HG03342 (cell line): ENCODE data around the gene MMEL1.
"Not testable (repeated sequence)": the region's sequence is repeated elsewhere in the genome, so short reads cannot be mapped to it uniquely, and the experiment has no call there.

Experiments used
- ATAC-seq: cut with Tn5 transposase; IDR thresholded peaks from one replicate; pipeline ENCODE4 v1.9.1; 2021; ENCODE audit warnings: mild to moderate bottlenecking, moderate library complexity; ENCODE audit not compliant: unreplicated experiment

MMEL1 gene

GRCh38 chr1:2580691-2581090 is 52.1 kb downstream of the MMEL1 start:
- no peak for ATAC-seq

GRCh38 chr1:2578758-2579118 is 54.1 kb downstream of the MMEL1 start:
- ATAC-seq: no peak

- peak; percentile 35 for ATAC-seq
Observed at GRCh38 chr1:2577565-2578075, 55.2 kb downstream of the MMEL1 start.

DNA sequence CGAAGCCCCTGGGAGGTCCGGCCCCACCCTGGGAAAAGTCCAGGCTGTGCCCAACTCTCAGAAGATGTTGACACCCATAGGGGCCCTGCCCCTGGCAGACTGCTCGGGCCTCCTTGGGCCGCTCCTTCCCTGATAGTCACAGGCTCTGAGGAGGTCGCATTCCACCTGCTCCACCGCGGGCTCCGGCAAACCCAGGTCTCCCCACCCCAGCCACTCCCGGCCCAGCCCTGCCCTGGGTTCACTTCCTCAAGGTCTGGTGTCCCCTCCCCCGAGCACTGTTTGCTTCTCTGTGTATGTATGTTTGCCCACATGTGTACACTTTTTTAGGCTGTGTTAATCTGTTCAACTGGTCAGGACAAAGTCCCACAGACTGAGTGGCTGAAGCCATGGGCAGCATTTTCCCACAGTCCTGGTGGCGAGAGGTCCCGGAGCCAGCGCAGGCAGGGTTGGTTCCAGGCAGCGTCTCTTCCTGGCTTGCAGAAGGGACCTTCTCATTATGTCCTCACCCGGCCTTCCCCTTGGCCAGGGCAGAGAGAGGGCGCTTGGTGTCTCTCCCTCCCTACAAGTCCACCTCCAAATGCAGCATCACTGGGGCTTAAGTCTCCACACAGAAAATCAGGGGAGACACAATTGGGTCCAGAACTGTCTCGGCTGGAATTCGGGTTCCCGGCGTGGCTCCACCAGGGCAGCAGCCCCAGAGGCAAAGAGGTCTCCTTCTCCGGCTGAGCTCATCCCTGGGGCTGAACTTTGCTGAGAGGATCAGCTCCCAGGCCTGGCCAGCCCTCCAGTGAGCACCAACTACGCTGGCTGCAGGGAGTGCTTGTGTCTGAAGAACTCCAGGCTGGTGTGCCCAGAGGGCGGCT is 56.8 kb downstream of the MMEL1 start:
- ATAC-seq: no peak

GRCh38 chr1:2574350-2574749 is 58.5 kb downstream of the MMEL1 start:
- no peak for ATAC-seq

- no peak for ATAC-seq
Observed at GRCh38 chr1:2573250-2573920, 59.4 kb downstream of the MMEL1 start.

DNA sequence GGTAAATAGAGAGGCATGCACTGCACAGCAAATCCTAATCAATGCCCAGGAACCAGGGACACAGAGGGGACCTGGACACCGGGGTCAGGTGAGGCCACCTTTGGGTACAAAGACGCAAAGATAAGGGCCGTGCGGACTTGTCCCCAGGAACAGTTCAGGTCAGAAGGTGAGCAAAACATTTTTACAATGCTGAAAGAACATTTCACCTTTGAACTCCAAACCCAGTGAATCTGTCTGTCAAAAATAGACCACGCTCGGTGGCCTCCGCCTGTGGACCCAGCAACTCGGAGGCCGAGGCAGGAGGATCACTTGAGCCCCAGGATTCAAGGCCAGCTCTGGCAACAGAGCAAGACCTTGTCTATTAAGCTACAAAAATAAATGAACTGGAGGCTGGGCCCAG is 61.5 kb downstream of the MMEL1 start:
- no peak for ATAC-seq

DNA sequence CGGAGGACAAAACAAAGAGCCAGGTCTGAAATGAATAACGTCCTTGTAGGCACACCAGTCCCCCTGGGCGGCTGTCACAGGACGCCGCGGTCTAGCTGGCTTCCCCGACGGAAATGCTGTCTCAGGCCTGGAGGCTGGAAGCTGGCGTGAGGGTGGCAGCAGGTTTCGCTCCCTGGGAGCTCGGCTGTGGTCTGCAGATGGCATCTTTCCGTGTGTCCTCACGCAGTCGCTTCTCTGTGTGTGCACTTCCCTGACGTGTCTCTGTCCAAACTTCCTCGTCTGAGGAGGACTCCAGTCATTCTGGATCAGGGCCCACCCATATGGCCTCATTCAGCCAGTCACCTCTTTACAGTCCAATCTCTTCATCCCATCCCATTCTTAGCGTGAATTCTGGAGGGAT is 62.5 kb downstream of the MMEL1 start:
- ATAC-seq: no peak

DNA sequence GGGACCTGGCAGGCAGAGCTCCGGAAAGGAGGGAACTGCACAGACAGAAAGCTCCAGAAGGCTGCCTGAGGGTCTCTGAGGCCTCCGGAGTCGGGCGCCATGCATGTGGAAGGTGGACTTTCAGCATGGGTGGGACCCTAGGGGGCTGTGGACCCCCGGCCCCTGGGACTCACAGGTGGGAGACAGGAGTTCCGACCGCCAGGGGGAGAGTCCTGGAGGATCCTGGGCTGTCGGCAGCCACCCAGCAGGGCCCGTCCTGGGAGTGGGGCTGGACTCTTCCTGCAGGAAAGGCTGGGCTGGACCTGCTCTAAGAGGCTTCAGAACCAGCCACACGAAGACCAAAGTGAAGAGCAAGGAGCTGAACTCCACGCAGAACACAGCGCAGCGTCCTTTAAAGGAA is 63.1 kb downstream of the MMEL1 start:
- not testable (repeated sequence) for ATAC-seq

DNA sequence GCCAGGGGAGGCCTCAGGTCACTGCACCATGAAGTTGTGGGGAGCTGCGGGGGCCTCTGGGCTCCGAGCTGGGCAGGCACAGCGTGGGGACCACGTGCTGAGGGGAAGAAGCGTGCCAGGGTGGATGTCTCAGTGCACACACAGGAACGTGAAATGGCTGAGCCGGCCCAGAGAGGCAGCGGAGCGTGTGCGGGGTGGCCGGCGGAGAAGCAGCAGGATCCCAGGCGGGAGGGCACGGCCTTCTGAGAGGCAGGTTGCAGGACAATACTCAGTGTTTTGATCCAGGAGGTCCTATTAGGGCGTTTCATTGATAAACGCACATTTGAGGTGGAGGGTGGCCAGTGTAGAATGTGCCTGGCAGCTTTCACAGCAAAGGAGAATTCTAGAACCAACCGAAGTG is 63.8 kb downstream of the MMEL1 start:
- no peak for ATAC-seq

DNA sequence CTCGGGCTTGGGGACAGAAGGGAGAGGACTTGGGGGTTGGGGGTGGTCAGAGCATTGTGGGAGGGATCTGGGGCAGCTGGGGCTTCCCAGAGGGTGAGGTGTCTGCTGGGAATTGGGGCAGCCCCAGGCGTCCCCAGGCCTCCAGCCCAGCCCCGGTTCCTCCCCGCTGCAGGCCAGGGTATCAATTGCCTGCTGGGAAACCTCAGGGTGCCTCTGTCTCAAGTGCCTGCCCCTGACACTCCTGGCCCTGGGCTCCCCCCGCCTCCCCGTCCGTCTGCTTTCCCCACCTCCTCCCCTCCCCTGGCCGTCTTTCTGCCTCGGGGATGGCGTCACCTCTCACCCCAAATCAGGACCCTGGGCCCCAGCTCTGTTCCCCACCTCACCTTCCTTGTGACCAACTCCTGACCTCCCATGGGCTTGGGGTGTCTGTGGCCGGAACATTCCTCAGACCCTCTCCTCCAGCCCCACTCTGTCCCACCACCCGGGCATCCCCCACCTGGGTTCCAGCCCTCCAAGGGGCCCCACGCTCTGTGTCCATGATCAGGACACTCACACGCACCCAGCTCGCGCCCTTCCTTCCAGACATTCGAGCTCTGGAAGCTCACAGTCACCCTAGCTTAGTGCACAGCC is 64.5 kb downstream of the MMEL1 start:
- ATAC-seq: not testable (repeated sequence)

- no peak for ATAC-seq
Observed at GRCh38 chr1:2567083-2567679, 65.6 kb downstream of the MMEL1 start.

DNA sequence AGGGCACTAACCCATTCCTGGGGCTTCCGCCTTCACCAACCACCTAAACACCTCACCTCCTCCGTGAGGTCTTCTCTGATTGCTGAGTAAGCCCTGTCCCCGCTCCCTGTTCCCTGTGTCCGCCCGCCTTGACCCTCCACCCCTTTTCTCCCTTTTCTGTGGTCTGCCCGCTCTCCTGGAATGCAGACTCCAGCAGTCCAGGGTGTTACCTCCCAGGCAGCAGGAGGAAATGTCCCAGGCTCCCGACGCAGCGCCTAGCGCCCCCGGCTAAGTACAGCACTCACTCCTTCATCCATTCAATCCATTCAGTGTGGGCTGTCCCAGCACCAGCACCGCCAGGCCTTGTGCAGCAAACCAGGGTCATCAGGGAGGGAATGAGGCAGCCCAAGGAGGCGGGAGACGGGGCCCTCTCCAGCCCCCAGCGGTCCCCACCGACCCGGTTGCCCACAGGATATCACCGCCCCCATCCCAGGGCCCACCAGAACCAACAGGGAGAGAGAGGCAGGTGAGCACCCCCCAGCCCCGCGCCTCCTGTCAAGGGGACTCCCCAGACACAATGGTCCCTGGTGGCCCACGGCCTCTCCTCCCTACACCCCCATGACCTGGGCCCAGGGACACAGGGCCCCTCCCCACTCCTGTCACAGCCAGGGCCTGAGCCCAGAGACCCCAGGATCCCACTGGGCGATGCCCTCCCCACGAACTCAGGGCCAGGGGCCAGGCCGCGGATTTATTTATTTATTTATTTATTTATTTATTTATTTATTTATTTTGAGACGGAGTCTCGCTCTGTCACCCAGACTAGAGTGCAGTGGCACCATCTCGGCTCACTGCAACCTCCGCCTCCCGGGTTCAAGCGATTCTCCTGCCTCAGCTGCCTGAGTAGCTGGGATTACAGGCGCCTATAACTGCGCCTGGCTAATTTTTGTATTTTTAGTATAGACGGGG is 66.4 kb downstream of the MMEL1 start:
- ATAC-seq: no peak

- ATAC-seq: no peak
Observed at GRCh38 chr1:2564815-2565374, 67.9 kb downstream of the MMEL1 start.

- ATAC-seq: no peak
Observed at GRCh38 chr1:2564006-2564814, 68.6 kb downstream of the MMEL1 start.

GRCh38 chr1:2563205-2563604 is 69.6 kb downstream of the MMEL1 start:
- ATAC-seq: no peak

DNA sequence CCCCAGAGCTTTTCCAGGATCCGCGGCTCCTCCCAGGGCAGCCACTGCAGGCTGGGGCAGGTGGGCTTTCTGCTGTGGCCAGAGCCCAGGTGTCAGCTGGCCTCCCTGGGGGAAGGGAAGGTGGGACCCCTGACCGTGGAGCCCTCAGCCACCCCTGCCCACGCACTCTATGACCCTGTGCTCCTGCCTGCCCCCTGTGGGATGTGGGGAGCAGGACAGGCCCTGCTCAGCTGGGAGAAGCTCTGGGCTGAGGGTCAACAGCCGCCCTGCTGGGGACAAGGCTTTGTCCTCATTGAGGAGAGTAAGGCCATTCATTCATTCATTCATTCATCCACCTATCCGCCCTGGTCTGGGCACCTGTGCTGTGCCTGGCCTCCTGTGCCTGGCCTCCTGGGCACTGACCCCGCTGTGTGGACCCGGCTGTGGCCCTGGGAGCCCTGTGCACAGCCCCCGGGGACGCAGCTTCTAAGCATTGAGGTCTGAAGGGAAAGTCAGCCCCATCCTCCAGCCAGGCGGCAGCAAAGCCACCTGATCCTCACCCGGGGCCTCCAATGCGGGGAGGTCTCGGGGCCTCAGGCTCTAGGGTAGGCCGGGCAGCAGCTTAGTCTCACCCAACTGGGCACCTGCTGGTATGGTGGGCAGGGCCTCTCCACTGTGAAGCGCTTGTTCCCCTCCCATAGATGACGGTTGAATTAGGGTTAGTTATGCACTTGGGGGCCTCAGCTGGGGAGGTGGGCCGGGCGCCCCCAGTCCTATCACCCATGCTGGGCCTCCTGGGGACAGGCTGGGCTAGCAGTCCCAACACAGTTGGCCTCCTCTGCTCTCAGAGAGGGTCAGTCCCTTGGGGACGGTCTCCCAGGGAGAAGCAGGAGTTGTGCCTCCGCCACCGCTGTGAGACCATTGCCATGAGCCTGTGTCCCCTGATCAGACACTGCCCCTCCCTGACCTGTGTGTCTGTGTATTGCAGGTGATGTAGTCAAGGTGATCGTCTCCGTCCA is 70.6 kb downstream of the MMEL1 start:
- no peak for ATAC-seq

- no peak for ATAC-seq
Observed at GRCh38 chr1:2561446-2561845, 71.4 kb downstream of the MMEL1 start.
